ENCODE measurements around the gene PPP1R13B.

Gene PPP1R13B

GRCh38 chr14:103728721-103729120, 118.7 kb downstream of the PPP1R13B start:
- TF ChIP-seq Cebpa-rat (IDR thresholded peaks at IDR 0.05): no peak
- Histone ChIP-seq H3K4me3 (no peak overlapping the region), H3K36me3 (peaks cover 48 to 93% (median 70%) of the 10 kb centered on the region in 11 experiments), H3K9ac (no peak overlapping the region), H3K27ac (no peak overlapping the region), H3K4me1 (no peaks in the 10 kb centered on the region), H3K27me3 (no peaks in the 10 kb centered on the region), H4K20me1 (peaks cover 5 to 82% (median 45%) of the 10 kb centered on the region in 11 experiments; a peak in 21 of 22 replicates), H3K4me2 (no peak overlapping the region), H3K9me3 (replicated peaks in 1 of 11) (no peaks in the 10 kb centered on the region)

- H3K4me2 ChIP-seq: no peak overlapping the region
- H3K27ac ChIP-seq: no peak overlapping the region
- H3K4me1 ChIP-seq: peaks cover 0 to 5% (median 0%) of the 10 kb centered on the region in 10 experiments; a peak in 4 of 20 replicates
- H3K36me3 ChIP-seq: peaks cover 42 to 89% (median 65%) of the 10 kb centered on the region in 11 experiments
- no peaks in the 10 kb centered on the region for H3K27me3 ChIP-seq
- H3K9me3 ChIP-seq (replicated peaks in 1 of 11): no peaks in the 10 kb centered on the region
- H4K20me1 ChIP-seq: peaks cover 7 to 87% (median 49%) of the 10 kb centered on the region in 11 experiments; a peak in 21 of 22 replicates
- no peak overlapping the region for H3K9ac ChIP-seq
- TF ChIP-seq Cebpa-rat (IDR thresholded peaks at IDR 0.05): no peak
- no peak overlapping the region for H3K4me3 ChIP-seq
Measured at GRCh38 chr14:103728141-103728540, 119.2 kb downstream of the PPP1R13B start.

- TF ChIP-seq Cebpa-rat (IDR thresholded peaks at IDR 0.05): no peak
- no peak overlapping the region for H3K27ac ChIP-seq
- H3K4me2 ChIP-seq: no peak overlapping the region
- H3K36me3 ChIP-seq: peaks cover 37 to 82% (median 58%) of the 10 kb centered on the region in 11 experiments
- H3K9me3 ChIP-seq (replicated peaks in 1 of 11): no peaks in the 10 kb centered on the region
- peaks cover 0 to 10% (median 0%) of the 10 kb centered on the region in 10 experiments; a peak in 4 of 20 replicates for H3K4me1 ChIP-seq
- H4K20me1 ChIP-seq: peaks cover 7 to 87% (median 55%) of the 10 kb centered on the region in 11 experiments; a peak in 21 of 22 replicates
- H3K4me3 ChIP-seq: no peak overlapping the region
- H3K9ac ChIP-seq: no peak overlapping the region
- H3K27me3 ChIP-seq: no peaks in the 10 kb centered on the region
Measured at GRCh38 chr14:103727313-103727980, 119.9 kb downstream of the PPP1R13B start.

- peaks cover 12 to 87% (median 64%) of the 10 kb centered on the region in 11 experiments; a peak in 21 of 22 replicates for H4K20me1 ChIP-seq
- no peak for TF ChIP-seq Cebpa-rat (IDR thresholded peaks at IDR 0.05)
- H3K9ac ChIP-seq: no peak overlapping the region
- H3K27ac ChIP-seq: no peak overlapping the region
- H3K9me3 ChIP-seq (replicated peaks in 1 of 11): no peaks in the 10 kb centered on the region
- H3K4me2 ChIP-seq: no peak overlapping the region
- no peak overlapping the region for H3K4me3 ChIP-seq
- peaks cover 28 to 73% (median 48%) of the 10 kb centered on the region in 11 experiments for H3K36me3 ChIP-seq
- H3K27me3 ChIP-seq: no peaks in the 10 kb centered on the region
- H3K4me1 ChIP-seq: peaks cover 0 to 10% (median 0%) of the 10 kb centered on the region in 10 experiments; a peak in 4 of 20 replicates
Measured at GRCh38 chr14:103726474-103726873, 120.9 kb downstream of the PPP1R13B start.

- Histone ChIP-seq H3K36me3 (peaks cover 28 to 73% (median 46%) of the 10 kb centered on the region in 11 experiments), H3K4me2 (no peak overlapping the region), H4K20me1 (peaks cover 17 to 93% (median 70%) of the 10 kb centered on the region in 11 experiments), H3K27ac (no peak overlapping the region), H3K9ac (peak overlapping the region in 1 of 11 experiments; percentile 3; a peak in 1 of 22 replicates), H3K9me3 (replicated peaks in 1 of 11) (no peaks in the 10 kb centered on the region), H3K4me1 (peaks cover 0 to 10% (median 0%) of the 10 kb centered on the region in 10 experiments; a peak in 4 of 20 replicates), H3K4me3 (no peak overlapping the region), H3K27me3 (no peaks in the 10 kb centered on the region)
- no peak for TF ChIP-seq Cebpa-rat (IDR thresholded peaks at IDR 0.05)
Measured at GRCh38 chr14:103725739-103726395, 121.5 kb downstream of the PPP1R13B start.

GRCh38 chr14:103725001-103725682, 122.2 kb downstream of the PPP1R13B start:
- TF ChIP-seq Cebpa-rat (IDR thresholded peaks at IDR 0.05): no peak
- H3K4me3 ChIP-seq: no peak overlapping the region
- peaks cover 22 to 94% (median 75%) of the 10 kb centered on the region in 11 experiments for H4K20me1 ChIP-seq
- H3K27me3 ChIP-seq: no peaks in the 10 kb centered on the region
- H3K27ac ChIP-seq: no peak overlapping the region
- H3K9ac ChIP-seq: peak overlapping the region in 1 of 11 experiments; percentile 3; a peak in 1 of 22 replicates
- H3K36me3 ChIP-seq: peaks cover 21 to 66% (median 39%) of the 10 kb centered on the region in 11 experiments
- H3K4me2 ChIP-seq: no peak overlapping the region
- peaks cover 0 to 10% (median 3%) of the 10 kb centered on the region in 10 experiments; a peak in 7 of 20 replicates for H3K4me1 ChIP-seq
- no peaks in the 10 kb centered on the region for H3K9me3 ChIP-seq (replicated peaks in 1 of 11)

DNA sequence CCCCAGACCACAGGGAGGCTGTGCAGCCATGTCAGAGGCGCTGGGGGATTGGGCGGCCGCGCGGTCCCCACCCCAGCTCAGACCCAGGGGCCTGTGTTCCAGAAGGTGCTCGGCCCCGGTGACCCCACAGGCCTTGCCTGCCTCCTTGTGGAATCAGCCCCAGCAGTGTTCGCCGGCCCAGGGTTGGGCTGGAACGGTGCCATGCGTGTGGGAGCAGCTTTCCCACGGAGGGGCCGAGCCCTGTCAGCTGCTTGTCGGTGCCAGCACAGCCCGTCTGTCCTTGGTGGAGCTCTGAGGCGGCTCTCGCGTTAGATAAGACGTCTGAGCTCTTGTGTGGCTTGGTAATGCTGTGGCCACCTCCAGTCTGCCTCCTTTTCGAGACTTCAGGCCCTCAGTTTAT, 123.3 kb downstream of the PPP1R13B start:
- TF ChIP-seq Cebpa-rat (IDR thresholded peaks at IDR 0.05): no peak
- peaks cover 10 to 61% (median 29%) of the 10 kb centered on the region in 11 experiments for H3K36me3 ChIP-seq
- H3K9me3 ChIP-seq (replicated peaks in 1 of 11): no peaks in the 10 kb centered on the region
- H3K4me3 ChIP-seq: no peak overlapping the region
- H3K9ac ChIP-seq: peak overlapping the region in 2 of 11 experiments; percentile 7 to 32; a peak in 3 of 22 replicates
- no peak overlapping the region for H3K27ac ChIP-seq
- no peaks in the 10 kb centered on the region for H3K27me3 ChIP-seq
- peaks cover 0 to 13% (median 9%) of the 10 kb centered on the region in 10 experiments; a peak in 16 of 20 replicates for H3K4me1 ChIP-seq
- H4K20me1 ChIP-seq: peaks cover 32 to 94% (median 84%) of the 10 kb centered on the region in 11 experiments
- no peak overlapping the region for H3K4me2 ChIP-seq

GRCh38 chr14:103723748-103724081, 123.7 kb downstream of the PPP1R13B start:
- Histone ChIP-seq H3K27me3 (no peaks in the 10 kb centered on the region), H3K4me1 (peaks cover 2 to 17% (median 12%) of the 10 kb centered on the region in 10 experiments; a peak in 19 of 20 replicates), H3K4me3 (no peak overlapping the region), H3K27ac (no peak overlapping the region), H3K4me2 (no peak overlapping the region), H3K36me3 (peaks cover 6 to 57% (median 25%) of the 10 kb centered on the region in 11 experiments; a peak in 21 of 22 replicates), H4K20me1 (peaks cover 34 to 94% (median 86%) of the 10 kb centered on the region in 11 experiments), H3K9ac (peak overlapping the region in 2 of 11 experiments; percentile 7 to 32; a peak in 3 of 22 replicates), H3K9me3 (replicated peaks in 1 of 11) (no peaks in the 10 kb centered on the region)
- TF ChIP-seq Cebpa-rat (IDR thresholded peaks at IDR 0.05): no peak
